Ascending aorta (tissue), 2 donors: ENCODE data around the gene SUPT3H. TPM values are rescaled to one million over a fixed set of nuclear protein-coding genes. Genes with fewer than 3 reads are reported as not detected.
"Not testable (repeated sequence)": the region's sequence is repeated elsewhere in the genome, so short reads cannot be mapped to it uniquely, and the experiment has no call there.

Experiments
- DNase-seq, 2 donors: peaks; one replicate each; pipeline ENCODE4 v3.0.0-alpha.2; 2019; ENCODE audit warnings: low spot score in 2 of 2
- H3K27ac ChIP-seq, 2 donors: fragments of 200-600 bp; sonication (generic); one replicate each; pipeline ENCODE4 v1.5.1; 2016 to 2017; ENCODE audit warnings: mild to moderate bottlenecking in 1 of 2
- H3K27me3 ChIP-seq: fragments of 200-600 bp; sonication (generic); one replicate; pipeline ENCODE4 v1.5.1; 2017
- H3K36me3 ChIP-seq, 2 donors: fragments of 200-600 bp; sonication (generic); one replicate each; pipeline ENCODE4 v1.5.1; 2016
- H3K4me1 ChIP-seq, 2 donors: fragments of 200-600 bp; sonication (generic); one replicate each; pipeline ENCODE4 v1.5.1; 2016 to 2017; ENCODE audit warnings: mild to moderate bottlenecking in 1 of 2
- H3K4me3 ChIP-seq, 2 donors: fragments of 200-600 bp; sonication (generic); one replicate each; pipeline ENCODE4 v1.5.1; 2016 to 2017; ENCODE audit warnings: mild to moderate bottlenecking in 1 of 2
- H3K9me3 ChIP-seq, 2 donors: fragments of 200-600 bp; sonication (generic); one replicate each; pipeline ENCODE4 v1.5.1; 2016
- CTCF ChIP-seq, 3 experiments: fragments of 200-600 bp in 2 of 3; fragments of 450-650 bp in 1 of 3; sonication (generic) in 2 of 3; IDR thresholded peaks; one replicate each; pipeline ENCODE4 v1.5.1; 2016 to 2019; ENCODE audit warnings: antibody characterized with exemption in 3 of 3, mild to moderate bottlenecking in 1 of 3, moderate library complexity in 1 of 3
- intact Hi-C: fragments of 100-400 bp; cut with DNase I; formaldehyde crosslinking; loops from one replicate; pipeline ENCODE4 v1.15.1; 2023
- total RNA-seq: library from RNA; depleted of rRNA; stranded (reverse); fragments of >200 nt; gene quantifications from one replicate; pipeline ENCODE4 v1.1.0, GENCODE V29; 2016

Gene SUPT3H
- total RNA-seq, 1 donor from 2014 or later, result not detected

- TF ChIP-seq CTCF (IDR thresholded peaks at IDR 0.05), result no peak
- Histone ChIP-seq H3K9me3 (no peaks in the 10 kb centered on the region), H3K27me3 (no peaks in the 10 kb centered on the region), H3K36me3 (no peaks in the 10 kb centered on the region), H3K4me3 (no peak overlapping the region), H3K4me1 (no peaks in the 10 kb centered on the region), H3K27ac (no peak overlapping the region)
- DNase-seq, result no peak
- intact Hi-C loops, result no loop called here
These were observed 456.7 kb downstream of the SUPT3H start for GRCh38 chr6:44920952-44921491.

GRCh38 chr6:44918671-44919296, 458.9 kb downstream of the SUPT3H start:
- intact Hi-C loops, result no loop called here
- no peak overlapping the region for H3K4me3 ChIP-seq
- no peak overlapping the region for H3K27ac ChIP-seq
- no peaks in the 10 kb centered on the region for H3K9me3 ChIP-seq
- DNase-seq, result no peak
- H3K36me3 ChIP-seq, result no peaks in the 10 kb centered on the region
- no peak for TF ChIP-seq CTCF (IDR thresholded peaks at IDR 0.05)
- no peaks in the 10 kb centered on the region for H3K27me3 ChIP-seq
- no peaks in the 10 kb centered on the region for H3K4me1 ChIP-seq

GRCh38 chr6:44917430-44917829, 460.3 kb downstream of the SUPT3H start:
- H3K4me1 ChIP-seq, result no peaks in the 10 kb centered on the region
- no peak overlapping the region for H3K4me3 ChIP-seq
- H3K36me3 ChIP-seq, result no peaks in the 10 kb centered on the region
- no peak for TF ChIP-seq CTCF (IDR thresholded peaks at IDR 0.05)
- no peaks in the 10 kb centered on the region for H3K27me3 ChIP-seq
- H3K9me3 ChIP-seq, result no peaks in the 10 kb centered on the region
- intact Hi-C loops, result no loop called here
- no peak for DNase-seq
- no peak overlapping the region for H3K27ac ChIP-seq

DNA sequence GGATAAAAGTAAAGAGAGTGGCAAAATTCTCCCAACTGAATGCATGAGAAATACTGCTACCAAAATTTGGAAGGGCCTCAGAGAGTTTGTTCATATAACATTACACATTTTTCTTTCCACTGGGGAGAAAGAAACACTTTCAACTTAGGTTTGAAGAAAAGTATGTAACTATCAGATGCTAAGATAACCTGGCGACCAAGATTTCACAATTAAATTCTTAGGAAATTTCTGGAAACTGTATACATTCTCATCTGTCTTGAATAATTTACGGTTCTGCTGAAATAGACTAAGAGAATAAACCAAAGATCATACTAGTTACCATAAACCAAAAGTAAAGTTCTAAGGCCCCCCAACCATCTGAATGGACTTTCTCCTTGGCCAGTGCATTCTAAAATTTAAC, 462.6 kb downstream of the SUPT3H start:
- Histone ChIP-seq H3K4me3 (no peak overlapping the region), H3K27ac (no peak overlapping the region), H3K36me3 (no peaks in the 10 kb centered on the region), H3K9me3 (no peaks in the 10 kb centered on the region), H3K4me1 (no peaks in the 10 kb centered on the region), H3K27me3 (no peaks in the 10 kb centered on the region)
- TF ChIP-seq CTCF (IDR thresholded peaks at IDR 0.05), result no peak
- DNase-seq, result no peak
- intact Hi-C loops, result no loop called here

DNA sequence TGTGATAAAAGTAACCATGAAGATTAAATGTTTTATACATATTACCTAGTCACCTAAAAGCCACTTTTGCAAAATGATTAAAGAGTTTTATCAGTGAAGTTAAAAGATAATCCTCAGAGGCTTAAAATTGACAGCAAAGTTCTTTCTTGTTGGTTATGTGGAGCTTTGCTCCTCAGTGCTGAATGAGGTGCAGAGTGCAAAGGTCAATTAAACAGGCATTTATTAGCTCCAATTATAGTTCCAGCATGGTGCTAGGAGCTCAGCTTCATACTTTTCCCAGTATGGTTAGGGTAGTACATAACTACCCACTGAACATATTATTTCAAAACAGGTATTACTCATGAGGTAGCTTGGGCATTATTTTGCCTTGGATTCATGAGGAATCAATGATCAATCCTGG, 463.6 kb downstream of the SUPT3H start:
- Histone ChIP-seq H3K27me3 (no peaks in the 10 kb centered on the region), H3K27ac (no peak overlapping the region), H3K9me3 (no peaks in the 10 kb centered on the region), H3K36me3 (no peaks in the 10 kb centered on the region), H3K4me1 (no peaks in the 10 kb centered on the region), H3K4me3 (no peak overlapping the region)
- no peak for TF ChIP-seq CTCF (IDR thresholded peaks at IDR 0.05)
- intact Hi-C loops, result no loop called here
- no peak for DNase-seq

DNA sequence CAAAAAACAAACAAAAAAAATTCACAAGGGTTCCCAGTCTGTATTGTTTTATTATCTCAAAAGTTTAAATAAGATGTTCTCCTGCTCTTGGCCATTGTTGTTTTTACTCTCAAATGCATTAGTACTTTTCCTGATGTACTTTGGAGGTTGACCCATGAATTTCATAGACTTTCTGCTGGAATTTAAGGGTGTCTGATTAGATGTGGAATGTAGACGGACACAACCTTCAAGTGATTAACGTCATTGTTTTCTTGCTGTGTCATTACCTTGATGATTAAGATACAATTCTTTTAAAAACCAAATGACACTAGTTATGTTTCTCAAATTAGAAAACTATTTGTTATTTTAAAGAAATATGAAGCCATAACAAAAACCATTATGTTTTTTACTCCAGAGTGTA, 471.0 kb downstream of the SUPT3H start:
- H3K36me3 ChIP-seq, result no peaks in the 10 kb centered on the region
- H3K4me1 ChIP-seq, result no peaks in the 10 kb centered on the region
- H3K4me3 ChIP-seq, result no peak overlapping the region
- H3K27ac ChIP-seq, result no peak overlapping the region
- H3K27me3 ChIP-seq, result no peaks in the 10 kb centered on the region
- DNase-seq, result no peak
- TF ChIP-seq CTCF (IDR thresholded peaks at IDR 0.05), result no peak
- intact Hi-C loops, result no loop called here
- H3K9me3 ChIP-seq, result no peaks in the 10 kb centered on the region

GRCh38 chr6:44900358-44900757, 477.4 kb downstream of the SUPT3H start:
- H3K27me3 ChIP-seq, H3K9me3 ChIP-seq, H3K4me3 ChIP-seq, H3K4me1 ChIP-seq, intact Hi-C loops, DNase-seq, H3K27ac ChIP-seq, H3K36me3 ChIP-seq: not testable (repeated sequence)
